Type B pancreatic cell (in vitro differentiated cells): ENCODE data around the gene ERC1. TPM values are rescaled to one million over a fixed set of nuclear protein-coding genes. Genes with fewer than 3 reads are reported as not detected.

Source experiments
- DNase-seq: peaks from one replicate; pipeline ENCODE4 v3.0.0; 2021; ENCODE audit warnings: mixed read lengths; ENCODE audit not compliant: unreplicated experiment; ENCODE audit errors: extremely low spot score
- H3K27ac Mint-ChIP-seq: 2 replicates; pipeline ENCODE4 v1.8.0; 2021; ENCODE audit warnings: mild to moderate bottlenecking, mixed read lengths
- H3K27me3 Mint-ChIP-seq: 2 replicates; pipeline ENCODE4 v1.8.0; 2021; ENCODE audit warnings: mixed read lengths
- H3K36me3 Mint-ChIP-seq: 2 replicates; pipeline ENCODE4 v1.8.0; 2021; ENCODE audit warnings: mixed read lengths
- H3K4me1 Mint-ChIP-seq: one replicate; pipeline ENCODE4 v1.8.0; 2021; ENCODE audit warnings: mixed read lengths; ENCODE audit not compliant: unreplicated experiment
- H3K4me3 Mint-ChIP-seq: 2 replicates; pipeline ENCODE4 v1.8.0; 2021; ENCODE audit warnings: mild to moderate bottlenecking, mixed read lengths
- H3K9me3 Mint-ChIP-seq: 2 replicates; pipeline ENCODE4 v1.8.0; 2021; ENCODE audit warnings: mixed read lengths
- total RNA-seq: library from RNA; stranded (reverse); gene quantifications from 2 replicates; pipeline ENCODE4 v1.2.1, GENCODE V29; 2021; ENCODE audit warnings: low replicate concordance
- TF ChIP-seq, protein P1 (sequence below): fragments of 200-600 bp; sonication (generic); conservative IDR thresholded peaks from 2 replicates; pipeline ENCODE4 v1.5.0; 2021; ENCODE audit warnings: antibody characterized with exemption, mild to moderate bottlenecking

The ERC1 gene
- total RNA-seq, 1 donor from 2014 or later, result 62.8 TPM

- no peak for DNase-seq
- peaks cover 36% of the 10 kb centered on the region for H3K36me3 Mint-ChIP-seq
- peaks cover 8% of the 10 kb centered on the region for H3K4me1 Mint-ChIP-seq
- H3K27me3 Mint-ChIP-seq, result peaks cover 2% of the 10 kb centered on the region
- H3K4me3 Mint-ChIP-seq, result no peak overlapping the region
- no peaks in the 10 kb centered on the region for H3K9me3 Mint-ChIP-seq
- no peak overlapping the region for H3K27ac Mint-ChIP-seq
- TF ChIP-seq, protein P1, sequence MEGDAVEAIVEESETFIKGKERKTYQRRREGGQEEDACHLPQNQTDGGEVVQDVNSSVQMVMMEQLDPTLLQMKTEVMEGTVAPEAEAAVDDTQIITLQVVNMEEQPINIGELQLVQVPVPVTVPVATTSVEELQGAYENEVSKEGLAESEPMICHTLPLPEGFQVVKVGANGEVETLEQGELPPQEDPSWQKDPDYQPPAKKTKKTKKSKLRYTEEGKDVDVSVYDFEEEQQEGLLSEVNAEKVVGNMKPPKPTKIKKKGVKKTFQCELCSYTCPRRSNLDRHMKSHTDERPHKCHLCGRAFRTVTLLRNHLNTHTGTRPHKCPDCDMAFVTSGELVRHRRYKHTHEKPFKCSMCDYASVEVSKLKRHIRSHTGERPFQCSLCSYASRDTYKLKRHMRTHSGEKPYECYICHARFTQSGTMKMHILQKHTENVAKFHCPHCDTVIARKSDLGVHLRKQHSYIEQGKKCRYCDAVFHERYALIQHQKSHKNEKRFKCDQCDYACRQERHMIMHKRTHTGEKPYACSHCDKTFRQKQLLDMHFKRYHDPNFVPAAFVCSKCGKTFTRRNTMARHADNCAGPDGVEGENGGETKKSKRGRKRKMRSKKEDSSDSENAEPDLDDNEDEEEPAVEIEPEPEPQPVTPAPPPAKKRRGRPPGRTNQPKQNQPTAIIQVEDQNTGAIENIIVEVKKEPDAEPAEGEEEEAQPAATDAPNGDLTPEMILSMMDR, result no peak
These were observed 468.3 kb downstream of the ERC1 start for GRCh38 chr12:1459339-1459738.

DNA sequence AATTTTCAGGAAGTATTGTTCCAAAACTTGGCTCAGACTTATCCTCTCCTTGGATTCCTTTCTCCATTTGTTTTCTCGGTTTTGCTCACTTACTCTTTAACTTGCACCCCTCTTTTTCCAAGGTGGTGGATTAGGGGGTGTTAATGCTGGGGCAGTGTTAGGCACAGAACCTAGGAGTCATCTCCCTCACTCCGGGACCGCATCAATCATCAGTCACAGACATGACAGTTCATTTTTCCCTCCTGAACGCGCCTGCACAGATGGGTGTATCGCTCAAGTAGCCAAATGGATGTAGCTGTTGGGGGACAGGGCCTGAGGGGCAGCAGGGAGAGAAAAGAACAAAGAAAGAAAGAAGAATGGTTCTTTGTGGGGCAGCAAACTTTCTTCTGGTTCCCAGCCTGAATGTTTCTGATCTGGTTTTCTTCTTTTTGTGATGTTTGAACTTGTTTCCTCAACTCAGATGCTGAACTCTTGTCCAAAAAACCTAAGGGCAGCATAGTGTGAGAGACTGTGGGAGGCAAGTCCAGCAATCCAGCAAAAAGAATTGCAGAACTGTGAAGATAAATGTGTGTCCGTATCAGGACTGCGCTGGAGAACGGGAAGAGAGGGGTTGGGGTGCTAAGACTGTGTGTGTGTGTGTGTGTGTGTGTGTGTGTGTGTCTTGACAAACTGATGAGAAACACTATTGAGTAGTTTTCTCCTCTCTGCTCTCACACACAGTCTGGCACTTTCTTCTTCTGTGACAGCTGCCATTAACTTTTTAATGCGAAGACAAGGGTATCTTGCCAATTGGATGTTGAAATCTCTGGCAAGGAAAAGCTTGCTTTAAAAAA, 472.3 kb downstream of the ERC1 start:
- TF ChIP-seq, protein P1, result no peak

DNA sequence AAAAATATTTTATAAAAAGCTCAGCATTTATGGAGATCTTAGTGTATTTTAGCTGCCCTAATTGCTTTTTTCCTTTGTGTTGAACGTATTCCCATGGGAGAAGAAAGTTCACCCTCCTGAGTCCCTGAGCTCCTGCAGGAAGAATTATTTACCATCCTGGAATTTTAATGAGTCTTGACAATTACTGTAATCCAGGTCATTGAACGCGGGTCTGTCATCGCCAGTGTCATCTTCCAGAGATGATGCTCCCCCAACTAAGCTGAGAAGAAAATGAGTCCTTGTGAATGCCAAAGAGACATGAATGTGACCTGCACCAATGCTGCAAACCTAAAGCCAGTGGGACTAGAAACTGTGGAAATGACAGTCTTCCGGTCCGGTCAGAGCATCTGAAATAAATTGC, 473.9 kb downstream of the ERC1 start:
- H3K4me1 Mint-ChIP-seq, result peaks cover 26% of the 10 kb centered on the region
- H3K36me3 Mint-ChIP-seq, result peaks cover 52% of the 10 kb centered on the region
- DNase-seq, result no peak
- peaks cover 3% of the 10 kb centered on the region for H3K9me3 Mint-ChIP-seq
- peaks cover 9% of the 10 kb centered on the region for H3K27me3 Mint-ChIP-seq
- no peak overlapping the region for H3K27ac Mint-ChIP-seq
- TF ChIP-seq, protein P1, result no peak
- H3K4me3 Mint-ChIP-seq, result no peak overlapping the region

More for the DNA sequence above, 472.3 kb downstream of the ERC1 start:
- peaks cover 21% of the 10 kb centered on the region for H3K4me1 Mint-ChIP-seq
- peak overlapping the region; percentile 44 for H3K27ac Mint-ChIP-seq
- H3K27me3 Mint-ChIP-seq, result peaks cover 5% of the 10 kb centered on the region
- DNase-seq, result no peak
- peaks cover 50% of the 10 kb centered on the region for H3K36me3 Mint-ChIP-seq
- no peak overlapping the region for H3K4me3 Mint-ChIP-seq
- no peaks in the 10 kb centered on the region for H3K9me3 Mint-ChIP-seq

- Mint-ChIP-seq H3K36me3 (peaks cover 57% of the 10 kb centered on the region), H3K4me3 (peak overlapping the region; percentile 34), H3K27ac (peak overlapping the region; percentile 71), H3K9me3 (peaks cover 3% of the 10 kb centered on the region), H3K4me1 (peaks cover 30% of the 10 kb centered on the region), H3K27me3 (peaks cover 9% of the 10 kb centered on the region)
- DNase-seq, result no peak
- TF ChIP-seq, protein P1, result no peak
These were observed 475.0 kb downstream of the ERC1 start for GRCh38 chr12:1465990-1466389.

DNA sequence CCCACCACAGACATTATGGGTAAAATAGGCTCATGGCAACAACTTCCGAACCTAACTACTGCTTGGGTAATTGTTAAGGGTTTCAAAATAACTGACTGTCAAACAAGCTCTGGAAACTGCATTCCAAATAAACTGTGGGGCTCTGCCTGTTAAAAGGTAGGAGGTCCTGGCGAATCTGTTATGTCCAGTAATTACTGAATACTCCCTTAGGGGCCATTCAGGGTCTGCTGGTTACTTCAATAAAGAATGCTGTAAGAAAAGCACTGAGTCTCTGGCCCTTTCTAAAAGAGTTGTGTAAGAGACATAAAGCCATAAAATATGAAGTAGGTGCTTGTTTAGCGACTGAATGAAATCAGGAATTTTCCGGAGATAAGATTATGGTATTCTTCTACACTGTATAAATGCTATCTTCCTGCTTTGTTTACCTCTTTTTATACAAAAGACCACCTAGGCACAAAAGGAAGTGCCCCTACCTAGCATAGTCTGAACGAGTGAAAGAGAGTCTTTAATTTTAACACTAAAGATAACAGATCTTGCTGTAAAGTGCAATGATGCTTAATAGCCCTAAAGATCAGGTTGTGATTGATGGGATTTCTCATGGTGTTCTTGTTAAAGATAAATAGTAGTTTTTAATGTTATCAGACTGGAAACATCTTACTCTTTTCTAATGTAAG, 475.6 kb downstream of the ERC1 start:
- peaks cover 9% of the 10 kb centered on the region for H3K27me3 Mint-ChIP-seq
- peaks cover 56% of the 10 kb centered on the region for H3K36me3 Mint-ChIP-seq
- no peak for DNase-seq
- H3K27ac Mint-ChIP-seq, result peak overlapping the region; percentile 71
- peaks cover 3% of the 10 kb centered on the region for H3K9me3 Mint-ChIP-seq
- H3K4me3 Mint-ChIP-seq, result peak overlapping the region; percentile 34
- TF ChIP-seq, protein P1, result no peak
- H3K4me1 Mint-ChIP-seq, result peaks cover 30% of the 10 kb centered on the region
